Measurements from ENCODE around the gene GRIK3. TPM values are rescaled to one million over a fixed set of nuclear protein-coding genes. Genes with fewer than 3 reads are reported as not detected.
"Not testable (repeated sequence)": the region's sequence is repeated elsewhere in the genome, so short reads cannot be mapped to it uniquely, and the experiment has no call there.

Gene GRIK3
- total RNA-seq, 1 donor from 2014 or later, result 0.27 TPM

DNA sequence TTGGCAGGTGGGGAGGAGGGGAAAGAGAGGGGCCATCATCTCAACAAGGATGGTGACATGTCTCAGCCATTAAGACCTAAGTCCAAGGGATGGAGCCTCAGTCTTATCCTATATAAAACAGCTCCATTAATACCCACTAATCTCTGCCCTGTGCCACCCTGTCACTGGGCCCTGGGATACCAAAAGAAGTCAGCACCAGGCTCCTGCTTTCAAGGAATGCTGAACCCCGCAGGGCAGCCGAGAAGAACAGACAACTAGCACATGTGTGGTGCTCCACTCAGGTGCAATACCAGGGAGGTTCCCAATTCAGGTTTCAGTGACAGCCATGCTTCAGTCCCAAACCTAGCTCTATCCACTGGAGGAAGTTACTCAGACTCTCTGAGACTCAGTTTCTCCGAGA is 128.4 kb downstream of the GRIK3 start:
- ATAC-seq (no peak), DNase-seq (no peak)
- Histone ChIP-seq H3K4me3 (no peak overlapping the region), H3K36me3 (no peaks in the 10 kb centered on the region), H3K27me3 (ENCODE audit: low read depth) (peaks cover 14% of the 10 kb centered on the region), H3K27ac (no peak overlapping the region), H3K4me1 (no peaks in the 10 kb centered on the region), H3K9me3 (no peaks in the 10 kb centered on the region)
- TF ChIP-seq, protein P1, sequence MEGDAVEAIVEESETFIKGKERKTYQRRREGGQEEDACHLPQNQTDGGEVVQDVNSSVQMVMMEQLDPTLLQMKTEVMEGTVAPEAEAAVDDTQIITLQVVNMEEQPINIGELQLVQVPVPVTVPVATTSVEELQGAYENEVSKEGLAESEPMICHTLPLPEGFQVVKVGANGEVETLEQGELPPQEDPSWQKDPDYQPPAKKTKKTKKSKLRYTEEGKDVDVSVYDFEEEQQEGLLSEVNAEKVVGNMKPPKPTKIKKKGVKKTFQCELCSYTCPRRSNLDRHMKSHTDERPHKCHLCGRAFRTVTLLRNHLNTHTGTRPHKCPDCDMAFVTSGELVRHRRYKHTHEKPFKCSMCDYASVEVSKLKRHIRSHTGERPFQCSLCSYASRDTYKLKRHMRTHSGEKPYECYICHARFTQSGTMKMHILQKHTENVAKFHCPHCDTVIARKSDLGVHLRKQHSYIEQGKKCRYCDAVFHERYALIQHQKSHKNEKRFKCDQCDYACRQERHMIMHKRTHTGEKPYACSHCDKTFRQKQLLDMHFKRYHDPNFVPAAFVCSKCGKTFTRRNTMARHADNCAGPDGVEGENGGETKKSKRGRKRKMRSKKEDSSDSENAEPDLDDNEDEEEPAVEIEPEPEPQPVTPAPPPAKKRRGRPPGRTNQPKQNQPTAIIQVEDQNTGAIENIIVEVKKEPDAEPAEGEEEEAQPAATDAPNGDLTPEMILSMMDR (IDR thresholded peaks at IDR 0.05), result no peak
- intact Hi-C loops (cut with DNase I), result no loop called here

DNA sequence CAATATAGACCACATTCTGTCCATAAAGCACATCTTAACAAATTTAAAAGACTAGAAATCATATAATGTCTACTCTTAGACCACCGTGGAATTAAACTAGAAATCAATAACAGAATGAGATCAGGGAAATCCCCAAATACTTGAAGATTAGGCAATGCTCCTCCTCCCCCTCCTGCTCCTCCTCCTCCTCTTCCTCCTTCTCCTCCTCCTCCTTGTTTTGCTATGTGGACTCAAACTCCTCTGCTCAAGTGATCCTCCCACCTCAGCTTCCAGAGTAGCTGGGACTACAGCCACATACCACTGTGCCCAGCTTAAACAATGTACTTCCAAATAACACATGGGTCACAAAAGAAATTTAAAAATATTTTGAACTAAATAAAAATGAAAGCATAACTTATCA is 134.2 kb downstream of the GRIK3 start:
- ATAC-seq (no peak), DNase-seq (no peak)
- peaks cover 5% of the 10 kb centered on the region for H3K27me3 ChIP-seq (ENCODE audit: low read depth)
- H3K36me3 ChIP-seq, result no peaks in the 10 kb centered on the region
- peaks cover 7% of the 10 kb centered on the region for H3K9me3 ChIP-seq
- no peak overlapping the region for H3K27ac ChIP-seq
- TF ChIP-seq, protein P1 (IDR thresholded peaks at IDR 0.05), result no peak
- H3K4me3 ChIP-seq, result no peak overlapping the region
- intact Hi-C loops (cut with DNase I), result no loop called here
- no peaks in the 10 kb centered on the region for H3K4me1 ChIP-seq

DNA sequence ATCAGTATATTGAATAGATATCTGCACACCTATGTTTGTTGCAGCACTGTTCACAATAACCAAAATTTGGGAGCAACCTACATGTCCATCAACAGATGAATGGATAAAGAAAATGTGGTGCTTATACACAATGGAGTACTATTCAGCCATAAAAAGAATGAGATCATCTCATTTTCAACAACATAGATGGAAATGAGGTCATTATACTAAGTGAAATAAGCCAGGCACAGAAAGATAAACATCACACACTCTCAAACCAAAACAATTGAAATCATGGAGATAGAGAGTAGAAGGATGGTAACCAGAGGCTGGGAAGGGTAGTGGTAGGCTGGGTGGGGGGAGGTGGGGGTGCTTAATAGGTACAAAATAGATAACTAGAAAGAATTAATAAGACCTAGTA is 136.5 kb downstream of the GRIK3 start:
- intact Hi-C loops (cut with DNase I); H3K27me3 ChIP-seq (ENCODE audit: low read depth); H3K9me3 ChIP-seq; DNase-seq; H3K4me3 ChIP-seq; H3K4me1 ChIP-seq; H3K36me3 ChIP-seq; ATAC-seq; H3K27ac ChIP-seq: not testable (repeated sequence)

DNA sequence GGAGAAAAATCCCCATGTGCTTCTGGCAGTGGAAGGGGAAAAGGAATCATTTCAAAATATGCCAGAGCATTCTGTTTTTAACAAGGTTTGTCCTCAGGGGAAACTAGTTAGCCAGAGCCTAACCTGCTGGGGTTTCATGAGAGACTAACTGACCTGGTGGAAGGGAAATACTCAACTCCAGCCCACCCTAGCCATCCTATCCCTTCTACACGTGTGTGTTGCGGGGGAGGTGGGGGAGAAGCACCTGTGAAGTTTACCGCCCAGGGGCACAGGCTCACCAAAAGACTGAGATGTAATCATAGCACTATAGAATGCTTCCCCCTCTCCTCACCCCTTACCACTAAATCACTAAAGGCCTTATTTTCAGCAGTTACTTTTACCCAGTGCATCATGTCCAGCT is 139.5 kb downstream of the GRIK3 start:
- Histone ChIP-seq H3K36me3 (no peaks in the 10 kb centered on the region), H3K4me1 (no peaks in the 10 kb centered on the region), H3K27me3 (ENCODE audit: low read depth) (no peaks in the 10 kb centered on the region), H3K9me3 (peaks cover 7% of the 10 kb centered on the region), H3K27ac (no peak overlapping the region), H3K4me3 (no peak overlapping the region)
- intact Hi-C loops (cut with DNase I), result no loop called here
- DNase-seq, result no peak
- no peak for ATAC-seq
- TF ChIP-seq, protein P1 (IDR thresholded peaks at IDR 0.05), result no peak

DNA sequence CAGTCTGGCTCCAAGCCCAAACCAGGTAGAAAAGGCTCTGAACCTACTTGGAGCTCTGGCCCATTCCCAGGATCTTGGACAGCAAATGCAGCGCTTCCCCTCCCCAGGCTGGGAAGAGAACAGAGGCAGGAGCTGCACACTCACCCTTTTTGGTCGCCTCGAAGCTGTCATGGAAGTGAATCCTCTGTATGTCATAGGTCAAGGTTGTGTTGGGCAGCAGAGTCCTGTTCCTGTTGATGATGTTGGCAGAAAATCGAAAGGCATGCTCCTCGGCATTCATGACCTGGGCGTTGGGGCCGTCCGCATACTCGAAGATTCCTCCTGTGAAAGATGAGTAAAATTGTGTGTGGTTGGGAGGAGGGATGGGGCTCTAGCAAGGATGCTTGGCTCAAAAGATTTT is 143.5 kb downstream of the GRIK3 start:
- Histone ChIP-seq H3K27me3 (ENCODE audit: low read depth) (no peaks in the 10 kb centered on the region), H3K9me3 (no peaks in the 10 kb centered on the region), H3K36me3 (no peaks in the 10 kb centered on the region), H3K4me1 (no peaks in the 10 kb centered on the region), H3K27ac (no peak overlapping the region), H3K4me3 (no peak overlapping the region)
- intact Hi-C loops (cut with DNase I), result no loop called here
- ATAC-seq (no peak), DNase-seq (no peak)
- TF ChIP-seq, protein P1 (IDR thresholded peaks at IDR 0.05), result no peak

DNA sequence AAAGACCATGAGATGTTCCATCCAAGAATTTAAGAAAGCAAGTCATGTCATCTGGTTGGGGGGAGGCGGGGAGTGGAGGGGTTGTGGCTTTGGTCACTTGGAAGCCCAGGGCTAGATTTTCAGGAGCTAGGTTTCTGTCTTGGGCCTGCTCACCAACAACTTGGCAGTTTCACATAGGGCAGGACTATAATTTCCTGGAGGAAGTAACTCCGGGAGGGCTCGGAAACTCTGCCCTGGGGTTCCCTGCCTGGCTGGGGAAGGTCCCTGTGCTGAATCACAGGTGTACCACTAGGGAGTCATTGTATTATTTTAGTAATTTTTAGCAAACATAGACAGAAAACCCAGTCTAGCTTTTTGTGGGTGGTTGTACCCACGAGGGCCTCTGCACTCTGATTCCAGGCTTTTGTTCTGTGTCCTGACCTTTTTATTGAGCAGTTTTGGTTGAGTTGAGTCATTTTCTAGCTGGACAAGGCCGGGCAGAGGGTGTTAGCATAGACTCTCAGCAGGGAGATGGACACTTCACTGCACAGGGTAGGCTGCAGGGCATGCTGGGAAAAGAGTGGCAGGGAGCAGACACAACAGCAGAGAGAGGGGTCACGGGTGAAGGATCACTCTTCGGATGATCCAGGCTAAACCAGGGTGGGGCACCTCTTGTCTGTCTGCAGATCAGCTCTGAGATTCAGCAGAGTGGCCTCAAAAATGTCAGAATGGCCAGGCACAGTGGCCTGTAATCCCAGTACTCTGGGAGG is 144.7 kb downstream of the GRIK3 start:
- no peak for ATAC-seq
- TF ChIP-seq, protein P1 (IDR thresholded peaks at IDR 0.05), result no peak

More for the DNA sequence above, 144.7 kb downstream of the GRIK3 start:
- no peaks in the 10 kb centered on the region for H3K36me3 ChIP-seq
- H3K27me3 ChIP-seq (ENCODE audit: low read depth), result peaks cover 4% of the 10 kb centered on the region
- intact Hi-C loops (cut with DNase I), result no loop called here
- H3K4me1 ChIP-seq, result no peaks in the 10 kb centered on the region
- H3K4me3 ChIP-seq, result no peak overlapping the region
- DNase-seq, result no peak
- H3K9me3 ChIP-seq, result no peaks in the 10 kb centered on the region
- H3K27ac ChIP-seq, result no peak overlapping the region

Data from lower lobe of right lung (tissue), 2 donors.